WTC11 (cell line): ENCODE measurements around the gene WDR75.

Experiments
- CREM ChIP-seq: sonication (generic); formaldehyde crosslinking; IDR thresholded peaks from 2 replicates; pipeline ENCODE4 v1.8.1; 2022; ENCODE audit warnings: mild to moderate bottlenecking, missing genetic modification reagents, moderate library complexity
- CTCF ChIP-seq: fragments of 200-600 bp; IDR thresholded peaks from 2 replicates; pipeline ENCODE4 v1.8.0; 2022; ENCODE audit warnings: antibody characterized with exemption
- NR2C2 ChIP-seq: sonication (generic); formaldehyde crosslinking; IDR thresholded peaks from 2 replicates; pipeline ENCODE4 v1.8.0; 2022; ENCODE audit warnings: mild to moderate bottlenecking, missing genetic modification reagents
- PREB ChIP-seq: sonication (generic); formaldehyde crosslinking; IDR thresholded peaks from 2 replicates; pipeline ENCODE4 v1.8.1; 2022; ENCODE audit warnings: mild to moderate bottlenecking, missing genetic modification reagents, moderate library complexity, borderline replicate concordance
- TP53 ChIP-seq: sonication (generic); formaldehyde crosslinking; IDR thresholded peaks from 2 replicates; pipeline ENCODE4 v1.8.1; 2023; ENCODE audit warnings: mild to moderate bottlenecking, missing genetic modification reagents

- TF ChIP-seq CTCF (no peak), CREM (no peak), NR2C2 (CRISPR knock-in tag) (no peak), PREB (CRISPR knock-in tag) (no peak), TP53 (CRISPR knock-in tag) (no peak)
Measured at GRCh38 chr2:189406586-189407233, 34.6 kb upstream of the WDR75 start.
